ENCODE results near the gene CCSER1.

The CCSER1 gene

GRCh38 chr4:90127706-90128345, 632 bp downstream of the CCSER1 start:
- no peaks in the 10 kb centered on the region for H3F3A ChIP-seq (ENCODE audit: low read depth)

GRCh38 chr4:90128961-90129495, 1.8 kb downstream of the CCSER1 start:
- no peak overlapping the region for H3K9ac ChIP-seq (ENCODE audit: low read depth, low read length, poor library complexity, severe bottlenecking)

More at GRCh38 chr4:90127706-90128345, 632 bp downstream of the CCSER1 start:
- Histone ChIP-seq H3K36me3 (ENCODE audit: insufficient read depth, low read length) (no peaks in the 10 kb centered on the region), H3K9me3 (ENCODE audit: insufficient read depth, low read depth, low read length) (no peaks in the 10 kb centered on the region), H3K4me2 (ENCODE audit: low read depth, low read length, poor library complexity, severe bottlenecking) (no peak overlapping the region), H3K9ac (ENCODE audit: low read depth, low read length, poor library complexity, severe bottlenecking) (no peak overlapping the region), H3K4me1 (ENCODE audit: insufficient read depth, low read length, poor library complexity, severe bottlenecking) (no peaks in the 10 kb centered on the region), H4K20me1 (ENCODE audit: insufficient read depth, low read length, poor library complexity, severe bottlenecking) (no peaks in the 10 kb centered on the region), H3K27me3 (ENCODE audit: insufficient read depth, low read length, poor library complexity, severe bottlenecking) (no peaks in the 10 kb centered on the region), H3K9me2 (replicated peaks; ENCODE audit: low read depth, low read length) (no peaks in the 10 kb centered on the region), H3K4me3 (ENCODE audit: low read length, poor library complexity, severe bottlenecking) (no peak overlapping the region), H2AFZ (ENCODE audit: low read length) (no peak overlapping the region), H3K79me2 (ENCODE audit: insufficient read depth, low read length) (no peaks in the 10 kb centered on the region)
- TF ChIP-seq EZH2phosphoT487 (IDR thresholded peaks at IDR 0.05; ENCODE audit: borderline replicate concordance), result no peak

DNA sequence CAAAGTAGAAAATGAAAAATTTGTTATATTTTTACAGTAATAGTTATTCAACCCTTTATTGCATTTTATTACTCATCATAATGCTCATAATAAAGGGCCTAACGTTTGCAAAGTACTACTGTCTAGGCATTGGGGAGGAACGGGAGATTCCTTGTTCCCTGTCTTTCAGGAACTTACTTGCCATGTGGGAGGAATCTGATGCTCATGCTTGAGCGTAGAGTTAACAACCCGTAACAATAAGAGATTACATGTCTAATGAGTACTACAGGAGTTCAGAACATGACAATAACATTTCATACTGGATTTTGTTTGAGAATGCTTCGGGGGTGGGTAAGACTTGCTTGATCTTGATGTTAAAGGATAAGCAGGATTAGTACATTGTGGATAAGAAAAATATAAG, 2.9 kb downstream of the CCSER1 start:
- Histone ChIP-seq H3K36me3 (ENCODE audit: insufficient read depth, low read length) (no peaks in the 10 kb centered on the region), H3K9me3 (ENCODE audit: insufficient read depth, low read depth, low read length) (no peaks in the 10 kb centered on the region), H4K20me1 (ENCODE audit: insufficient read depth, low read length, poor library complexity, severe bottlenecking) (no peaks in the 10 kb centered on the region), H3F3A (ENCODE audit: low read depth) (no peaks in the 10 kb centered on the region), H3K9me2 (replicated peaks; ENCODE audit: low read depth, low read length) (no peaks in the 10 kb centered on the region), H2AFZ (ENCODE audit: low read length) (no peak overlapping the region), H3K27me3 (ENCODE audit: insufficient read depth, low read length, poor library complexity, severe bottlenecking) (no peaks in the 10 kb centered on the region), H3K4me2 (ENCODE audit: low read depth, low read length, poor library complexity, severe bottlenecking) (no peak overlapping the region), H3K79me2 (ENCODE audit: insufficient read depth, low read length) (no peaks in the 10 kb centered on the region), H3K4me1 (ENCODE audit: insufficient read depth, low read length, poor library complexity, severe bottlenecking) (no peaks in the 10 kb centered on the region), H3K4me3 (ENCODE audit: low read length, poor library complexity, severe bottlenecking) (no peak overlapping the region), H3K9ac (ENCODE audit: low read depth, low read length, poor library complexity, severe bottlenecking) (no peak overlapping the region)
- no peak for TF ChIP-seq EZH2phosphoT487 (IDR thresholded peaks at IDR 0.05; ENCODE audit: borderline replicate concordance)
- TF ChIP-seq, protein P1, sequence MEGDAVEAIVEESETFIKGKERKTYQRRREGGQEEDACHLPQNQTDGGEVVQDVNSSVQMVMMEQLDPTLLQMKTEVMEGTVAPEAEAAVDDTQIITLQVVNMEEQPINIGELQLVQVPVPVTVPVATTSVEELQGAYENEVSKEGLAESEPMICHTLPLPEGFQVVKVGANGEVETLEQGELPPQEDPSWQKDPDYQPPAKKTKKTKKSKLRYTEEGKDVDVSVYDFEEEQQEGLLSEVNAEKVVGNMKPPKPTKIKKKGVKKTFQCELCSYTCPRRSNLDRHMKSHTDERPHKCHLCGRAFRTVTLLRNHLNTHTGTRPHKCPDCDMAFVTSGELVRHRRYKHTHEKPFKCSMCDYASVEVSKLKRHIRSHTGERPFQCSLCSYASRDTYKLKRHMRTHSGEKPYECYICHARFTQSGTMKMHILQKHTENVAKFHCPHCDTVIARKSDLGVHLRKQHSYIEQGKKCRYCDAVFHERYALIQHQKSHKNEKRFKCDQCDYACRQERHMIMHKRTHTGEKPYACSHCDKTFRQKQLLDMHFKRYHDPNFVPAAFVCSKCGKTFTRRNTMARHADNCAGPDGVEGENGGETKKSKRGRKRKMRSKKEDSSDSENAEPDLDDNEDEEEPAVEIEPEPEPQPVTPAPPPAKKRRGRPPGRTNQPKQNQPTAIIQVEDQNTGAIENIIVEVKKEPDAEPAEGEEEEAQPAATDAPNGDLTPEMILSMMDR (conservative IDR thresholded peaks at IDR 0.05; ENCODE audit: low read length), result no peak

More at GRCh38 chr4:90128961-90129495, 1.8 kb downstream of the CCSER1 start:
- TF ChIP-seq EZH2phosphoT487 (IDR thresholded peaks at IDR 0.05; ENCODE audit: borderline replicate concordance), result no peak
- TF ChIP-seq, protein P1 (conservative IDR thresholded peaks at IDR 0.05; ENCODE audit: low read length), result no peak
- H3K79me2 ChIP-seq (ENCODE audit: insufficient read depth, low read length), result no peaks in the 10 kb centered on the region
- H3K4me1 ChIP-seq (ENCODE audit: insufficient read depth, low read length, poor library complexity, severe bottlenecking), result no peaks in the 10 kb centered on the region
- H3F3A ChIP-seq (ENCODE audit: low read depth), result no peaks in the 10 kb centered on the region
- no peak overlapping the region for H3K4me2 ChIP-seq (ENCODE audit: low read depth, low read length, poor library complexity, severe bottlenecking)
- H3K36me3 ChIP-seq (ENCODE audit: insufficient read depth, low read length), result no peaks in the 10 kb centered on the region
- no peak overlapping the region for H2AFZ ChIP-seq (ENCODE audit: low read length)
- no peak overlapping the region for H3K4me3 ChIP-seq (ENCODE audit: low read length, poor library complexity, severe bottlenecking)
- no peaks in the 10 kb centered on the region for H3K9me3 ChIP-seq (ENCODE audit: insufficient read depth, low read depth, low read length)
- no peaks in the 10 kb centered on the region for H3K27me3 ChIP-seq (ENCODE audit: insufficient read depth, low read length, poor library complexity, severe bottlenecking)
- no peaks in the 10 kb centered on the region for H4K20me1 ChIP-seq (ENCODE audit: insufficient read depth, low read length, poor library complexity, severe bottlenecking)
- no peaks in the 10 kb centered on the region for H3K9me2 ChIP-seq (replicated peaks; ENCODE audit: low read depth, low read length)

DNA sequence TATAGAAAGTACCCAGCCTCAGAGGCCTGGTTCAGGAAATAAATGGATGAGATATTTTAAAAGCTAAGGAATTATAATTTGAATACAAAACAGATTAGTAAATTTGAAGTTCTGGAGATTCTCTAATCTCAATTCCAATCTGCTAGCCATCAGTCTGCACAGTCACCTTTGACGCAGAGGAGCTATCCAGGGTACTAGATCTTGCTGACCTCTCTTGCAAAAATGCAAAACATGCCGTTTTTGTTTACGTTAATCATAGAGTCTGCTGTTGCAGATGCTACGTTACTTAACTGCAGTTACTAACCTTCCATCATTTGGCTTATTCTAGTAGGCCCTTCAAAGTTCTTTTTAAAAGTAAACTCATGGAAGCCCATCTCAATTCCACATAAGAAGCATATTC, 10.4 kb downstream of the CCSER1 start:
- Histone ChIP-seq H3K9me3 (ENCODE audit: insufficient read depth, low read depth, low read length) (no peaks in the 10 kb centered on the region), H3K9me2 (replicated peaks; ENCODE audit: low read depth, low read length) (no peaks in the 10 kb centered on the region), H3K79me2 (ENCODE audit: insufficient read depth, low read length) (no peaks in the 10 kb centered on the region), H3K4me3 (ENCODE audit: low read length, poor library complexity, severe bottlenecking) (no peak overlapping the region), H3K4me2 (ENCODE audit: low read depth, low read length, poor library complexity, severe bottlenecking) (no peak overlapping the region), H3F3A (ENCODE audit: low read depth) (no peaks in the 10 kb centered on the region), H3K4me1 (ENCODE audit: insufficient read depth, low read length, poor library complexity, severe bottlenecking) (no peaks in the 10 kb centered on the region), H2AFZ (ENCODE audit: low read length) (no peak overlapping the region), H3K9ac (ENCODE audit: low read depth, low read length, poor library complexity, severe bottlenecking) (no peak overlapping the region), H3K36me3 (ENCODE audit: insufficient read depth, low read length) (no peaks in the 10 kb centered on the region), H3K27me3 (ENCODE audit: insufficient read depth, low read length, poor library complexity, severe bottlenecking) (no peaks in the 10 kb centered on the region), H4K20me1 (ENCODE audit: insufficient read depth, low read length, poor library complexity, severe bottlenecking) (no peaks in the 10 kb centered on the region)
- no peak for TF ChIP-seq EZH2phosphoT487 (IDR thresholded peaks at IDR 0.05; ENCODE audit: borderline replicate concordance)
- TF ChIP-seq, protein P1 (conservative IDR thresholded peaks at IDR 0.05; ENCODE audit: low read length), result no peak

Data from Loucy (cell line).